Measurements from ENCODE around the gene GTF2A1L. TPM values are rescaled to one million over a fixed set of nuclear protein-coding genes. Genes with fewer than 3 reads are reported as not detected.
"Not testable (repeated sequence)": the region's sequence is repeated elsewhere in the genome, so short reads cannot be mapped to it uniquely, and the experiment has no call there.

GTF2A1L gene
- total RNA-seq, 4 donors from 2014 or later: 0.67 to 4.2 TPM; not detected in 2

DNA sequence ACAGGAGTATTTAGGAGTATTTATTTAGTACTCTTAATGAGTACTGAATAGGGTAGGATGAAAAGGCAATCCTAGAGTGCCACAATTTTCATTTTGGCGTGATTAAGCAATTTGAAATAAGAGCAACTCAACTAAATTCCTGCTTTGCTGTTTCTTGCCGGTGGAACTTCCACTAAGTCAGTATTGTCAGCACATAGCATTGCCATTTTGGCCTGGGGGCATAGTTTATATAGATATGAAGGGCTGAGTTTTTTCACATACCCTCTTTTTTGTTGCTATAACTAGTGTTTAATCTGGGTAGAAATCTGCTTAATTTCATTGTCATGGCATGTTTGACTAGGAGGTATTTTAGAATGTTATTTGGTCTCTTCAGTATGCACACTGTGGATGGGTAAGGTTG is 1.9 kb downstream of the GTF2A1L start:
- H3K4me1 ChIP-seq: no peaks in the 10 kb centered on the region
- DNase-seq: no peak
- TF ChIP-seq, protein P1, sequence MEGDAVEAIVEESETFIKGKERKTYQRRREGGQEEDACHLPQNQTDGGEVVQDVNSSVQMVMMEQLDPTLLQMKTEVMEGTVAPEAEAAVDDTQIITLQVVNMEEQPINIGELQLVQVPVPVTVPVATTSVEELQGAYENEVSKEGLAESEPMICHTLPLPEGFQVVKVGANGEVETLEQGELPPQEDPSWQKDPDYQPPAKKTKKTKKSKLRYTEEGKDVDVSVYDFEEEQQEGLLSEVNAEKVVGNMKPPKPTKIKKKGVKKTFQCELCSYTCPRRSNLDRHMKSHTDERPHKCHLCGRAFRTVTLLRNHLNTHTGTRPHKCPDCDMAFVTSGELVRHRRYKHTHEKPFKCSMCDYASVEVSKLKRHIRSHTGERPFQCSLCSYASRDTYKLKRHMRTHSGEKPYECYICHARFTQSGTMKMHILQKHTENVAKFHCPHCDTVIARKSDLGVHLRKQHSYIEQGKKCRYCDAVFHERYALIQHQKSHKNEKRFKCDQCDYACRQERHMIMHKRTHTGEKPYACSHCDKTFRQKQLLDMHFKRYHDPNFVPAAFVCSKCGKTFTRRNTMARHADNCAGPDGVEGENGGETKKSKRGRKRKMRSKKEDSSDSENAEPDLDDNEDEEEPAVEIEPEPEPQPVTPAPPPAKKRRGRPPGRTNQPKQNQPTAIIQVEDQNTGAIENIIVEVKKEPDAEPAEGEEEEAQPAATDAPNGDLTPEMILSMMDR (IDR thresholded peaks at IDR 0.05): no peak
- no peak for TF ChIP-seq POLR2A (IDR thresholded peaks at IDR 0.05)
- intact Hi-C loops (cut with DNase I): no loop called here
- H3K4me3 ChIP-seq (replicated peaks in 1 of 3): no peak overlapping the region
- H3K36me3 ChIP-seq: no peaks in the 10 kb centered on the region
- no peak overlapping the region for H3K27ac ChIP-seq
- H3K9me3 ChIP-seq: no peaks in the 10 kb centered on the region
- 84 to 92% methylated on average over 2 of the region's 2 CpGs for WGBS, 2 donors
- H3K27me3 ChIP-seq: no peaks in the 10 kb centered on the region

DNA sequence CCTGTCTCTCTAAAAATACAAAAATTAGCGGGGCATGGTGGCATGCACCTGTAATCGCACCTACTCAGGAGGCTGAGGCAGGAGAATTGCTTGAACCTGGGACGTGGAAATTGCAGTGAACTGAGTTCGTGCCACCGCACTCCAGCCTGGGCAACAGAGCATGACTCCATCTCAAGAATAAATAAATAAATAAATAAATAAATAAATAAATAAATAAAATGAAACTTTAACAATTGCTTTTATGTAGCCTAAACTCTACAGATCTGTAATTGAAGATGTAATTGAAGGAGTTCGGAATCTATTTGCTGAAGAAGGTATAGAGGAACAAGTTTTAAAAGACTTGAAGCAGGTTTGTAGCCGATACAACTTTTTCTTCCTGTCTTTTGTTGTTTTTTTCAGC is 2.9 kb downstream of the GTF2A1L start:
- no peaks in the 10 kb centered on the region for H3K4me1 ChIP-seq
- no peaks in the 10 kb centered on the region for H3K36me3 ChIP-seq
- 91 to 93% methylated on average over 7 of the region's 7 CpGs for WGBS, 2 donors
- no peaks in the 10 kb centered on the region for H3K9me3 ChIP-seq
- H3K27ac ChIP-seq: no peak overlapping the region
- no peak for TF ChIP-seq POLR2A (IDR thresholded peaks at IDR 0.05)
- TF ChIP-seq, protein P1 (IDR thresholded peaks at IDR 0.05): no peak
- no peak for DNase-seq
- intact Hi-C loops (cut with DNase I): no loop called here
- no peak overlapping the region for H3K4me3 ChIP-seq (replicated peaks in 1 of 3)
- H3K27me3 ChIP-seq: no peaks in the 10 kb centered on the region

DNA sequence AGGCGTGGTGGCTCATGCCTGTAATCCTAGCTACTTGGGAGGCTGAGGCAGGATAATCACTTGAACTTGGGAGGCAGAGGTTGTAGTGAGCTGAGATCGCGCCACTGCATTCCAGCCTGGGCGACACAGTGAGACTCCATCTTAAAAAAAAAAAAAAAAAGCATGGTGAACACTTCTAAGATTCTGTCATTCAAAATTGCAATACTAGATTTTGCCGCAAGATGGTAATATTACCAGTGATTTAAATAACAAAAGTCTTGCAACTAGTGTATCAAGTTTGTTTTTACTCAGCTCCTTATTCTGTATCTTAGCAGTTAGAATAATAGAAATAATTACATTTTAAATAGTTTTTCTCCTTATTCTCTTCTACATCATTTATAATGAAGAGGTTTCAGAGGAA is 5.0 kb downstream of the GTF2A1L start:
- H3K9me3 ChIP-seq; H3K4me3 ChIP-seq (replicated peaks in 1 of 3); H3K27me3 ChIP-seq; H3K4me1 ChIP-seq; H3K36me3 ChIP-seq; intact Hi-C loops (cut with DNase I); DNase-seq; H3K27ac ChIP-seq: not testable (repeated sequence)
- WGBS, 2 donors: 94 to 98% methylated on average over 5 of the region's 5 CpGs

DNA sequence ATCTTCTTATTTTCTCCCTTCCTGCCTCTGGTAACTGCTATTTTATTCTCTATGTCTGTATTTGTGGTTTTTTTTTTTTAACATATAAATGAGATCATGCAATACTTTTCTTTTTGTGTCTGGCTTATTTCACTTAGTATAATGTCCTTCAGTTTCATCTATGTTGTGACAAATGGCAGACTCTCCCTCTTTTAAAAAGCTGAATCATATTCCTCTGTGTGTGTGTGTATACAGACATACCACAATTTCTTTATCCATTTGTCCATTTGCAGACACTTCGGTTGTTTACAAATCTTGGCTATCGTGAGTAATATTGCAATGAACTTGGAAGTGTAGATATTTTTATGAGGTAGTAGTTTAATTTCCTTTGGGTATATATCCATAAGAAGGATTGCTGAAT is 7.0 kb downstream of the GTF2A1L start:
- TF ChIP-seq POLR2A (IDR thresholded peaks at IDR 0.05): no peak
- TF ChIP-seq, protein P1 (IDR thresholded peaks at IDR 0.05): no peak
- Histone ChIP-seq H3K4me3 (replicated peaks in 1 of 3) (no peak overlapping the region), H3K9me3 (no peaks in the 10 kb centered on the region), H3K27ac (no peak overlapping the region), H3K4me1 (no peaks in the 10 kb centered on the region), H3K36me3 (no peaks in the 10 kb centered on the region), H3K27me3 (no peaks in the 10 kb centered on the region)
- intact Hi-C loops (cut with DNase I): no loop called here
- 89% methylated on average over 2 of the region's 2 CpGs for WGBS, 2 donors
- no peak for DNase-seq

DNA sequence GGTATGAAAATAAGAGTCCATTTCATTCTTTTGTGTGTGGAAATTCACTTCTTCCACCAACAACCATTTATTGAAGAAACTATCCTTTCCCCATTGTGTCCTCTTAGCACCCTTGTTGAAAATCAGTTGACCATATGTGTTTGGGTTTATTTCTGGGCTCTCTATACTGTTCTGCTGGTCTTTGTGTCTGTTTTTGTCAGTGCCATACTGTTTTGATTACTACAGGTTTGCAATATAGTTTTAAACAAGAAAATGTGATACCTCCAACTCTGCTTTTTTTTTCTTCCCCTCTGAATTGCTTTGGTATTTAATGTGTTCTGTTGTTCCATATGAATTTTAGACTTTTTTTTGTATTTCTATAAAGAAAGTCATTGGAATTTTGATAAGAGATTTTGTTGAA is 8.4 kb downstream of the GTF2A1L start:
- H3K27me3 ChIP-seq: no peaks in the 10 kb centered on the region
- H3K9me3 ChIP-seq: no peaks in the 10 kb centered on the region
- H3K36me3 ChIP-seq: no peaks in the 10 kb centered on the region
- H3K4me3 ChIP-seq (replicated peaks in 1 of 3): no peak overlapping the region
- TF ChIP-seq POLR2A (IDR thresholded peaks at IDR 0.05): no peak
- TF ChIP-seq, protein P1 (IDR thresholded peaks at IDR 0.05): no peak
- H3K27ac ChIP-seq: no peak overlapping the region
- H3K4me1 ChIP-seq: no peaks in the 10 kb centered on the region
- intact Hi-C loops (cut with DNase I): no loop called here
- DNase-seq: no peak

DNA sequence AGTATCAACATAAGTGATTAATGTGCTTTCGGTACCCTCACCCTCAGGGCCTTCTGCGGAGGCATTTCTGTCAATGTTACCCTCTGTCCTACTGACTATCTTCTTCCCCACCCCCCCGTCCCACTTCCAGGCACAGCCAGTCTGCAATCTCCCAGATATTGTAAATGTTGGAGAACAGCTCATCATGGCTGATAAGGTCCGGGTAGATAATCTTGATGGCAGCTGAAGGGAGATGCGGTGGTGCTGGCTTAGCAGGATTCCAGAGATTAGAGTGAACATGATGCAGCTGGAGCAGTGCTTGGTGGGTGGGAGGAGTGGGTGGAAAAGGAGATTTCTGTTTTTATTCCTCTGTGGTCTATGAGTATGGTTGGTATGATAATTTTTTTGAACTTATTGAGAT is 15.5 kb downstream of the GTF2A1L start:
- no peaks in the 10 kb centered on the region for H3K36me3 ChIP-seq
- intact Hi-C loops (cut with DNase I): no loop called here
- H3K4me3 ChIP-seq (replicated peaks in 1 of 3): no peak overlapping the region
- no peaks in the 10 kb centered on the region for H3K4me1 ChIP-seq
- TF ChIP-seq, protein P1 (IDR thresholded peaks at IDR 0.05): no peak
- TF ChIP-seq POLR2A (IDR thresholded peaks at IDR 0.05): no peak
- no peak for DNase-seq
- WGBS, 2 donors: 71 to 79% methylated on average over 5 of the region's 5 CpGs
- H3K9me3 ChIP-seq: no peaks in the 10 kb centered on the region
- H3K27ac ChIP-seq: no peak overlapping the region
- no peaks in the 10 kb centered on the region for H3K27me3 ChIP-seq

All from thyroid gland (tissue), 4 donors.